DND-41 (cell line): ENCODE measurements around the gene KIRREL3.

Experiments
- ATAC-seq: fragments of 200-7000 bp; cut with Tn5 transposase; 3 replicates; pipeline ENCODE4 v1.9.1; 2021; ENCODE audit warnings: low read depth; ENCODE audit not compliant: insufficient read depth
- DNase-seq: peaks from one replicate; pipeline ENCODE4 v3.0.0-alpha.2; 2020
- H2AFZ ChIP-seq: 2 replicates; pipeline ENCODE4 v1.6.0; 2012; ENCODE audit warnings: low read depth, low read length
- H3K27ac ChIP-seq: 2 replicates; pipeline ENCODE4 v1.5.1; 2012; ENCODE audit warnings: low read length, inconsistent platforms
- H3K27me3 ChIP-seq: fragments of 200-600 bp; sonication (generic); 2 replicates; pipeline ENCODE4 v1.6.0; 2012; ENCODE audit warnings: low read length, mild to moderate bottlenecking, inconsistent platforms; ENCODE audit not compliant: insufficient read depth, poor library complexity
- H3K36me3 ChIP-seq: 2 replicates; pipeline ENCODE4 v1.5.1; 2012; ENCODE audit warnings: low read length, inconsistent platforms; ENCODE audit not compliant: insufficient read depth
- H3K4me1 ChIP-seq: 2 replicates; pipeline ENCODE4 v1.5.1; 2012; ENCODE audit warnings: mild to moderate bottlenecking, low read length; ENCODE audit not compliant: insufficient read depth
- H3K4me2 ChIP-seq: 2 replicates; pipeline ENCODE4 v1.6.0; 2012; ENCODE audit warnings: mild to moderate bottlenecking, moderate library complexity, low read length, inconsistent platforms; ENCODE audit not compliant: insufficient read depth
- H3K4me3 ChIP-seq, 2 experiments: fragments of 200-600 bp in 1 of 2; shearing (Covaris generic) in 1 of 2; 2 replicates each; pipeline ENCODE4 v1.5.1; 2012 to 2016; ENCODE audit warnings: inconsistent platforms in 2 of 2, low read length in 2 of 2, mild to moderate bottlenecking in 2 of 2, low read depth in 1 of 2, moderate library complexity in 1 of 2
- H3K79me2 ChIP-seq: 2 replicates; pipeline ENCODE4 v1.6.0; 2012; ENCODE audit warnings: low read length, inconsistent platforms; ENCODE audit not compliant: insufficient read depth
- H3K9ac ChIP-seq: 2 replicates; pipeline ENCODE4 v1.6.0; 2012; ENCODE audit warnings: low read depth, mild to moderate bottlenecking, inconsistent platforms, low read length, moderate library complexity
- H3K9me3 ChIP-seq: 2 replicates; pipeline ENCODE4 v1.5.1; 2012; ENCODE audit warnings: low read length, moderate library complexity, mild to moderate bottlenecking, inconsistent platforms; ENCODE audit not compliant: insufficient read depth, severe bottlenecking
- H4K20me1 ChIP-seq: 2 replicates; pipeline ENCODE4 v1.6.0; 2012; ENCODE audit warnings: low read length; ENCODE audit not compliant: insufficient read depth
- EZH2 ChIP-seq: IDR thresholded peaks from 3 replicates; pipeline ENCODE4 v1.6.1; 2012; ENCODE audit warnings: borderline replicate concordance, low read depth, mild to moderate bottlenecking, moderate library complexity, low read length, inconsistent platforms; ENCODE audit not compliant: severe bottlenecking
- TF ChIP-seq, protein P1 (sequence below): IDR thresholded peaks from 2 replicates; pipeline ENCODE4 v1.5.1; 2012; ENCODE audit warnings: borderline replicate concordance, low read length, moderate library complexity, mild to moderate bottlenecking; ENCODE audit not compliant: poor library complexity, severe bottlenecking; ENCODE audit errors: extremely low read depth

Gene KIRREL3

DNA sequence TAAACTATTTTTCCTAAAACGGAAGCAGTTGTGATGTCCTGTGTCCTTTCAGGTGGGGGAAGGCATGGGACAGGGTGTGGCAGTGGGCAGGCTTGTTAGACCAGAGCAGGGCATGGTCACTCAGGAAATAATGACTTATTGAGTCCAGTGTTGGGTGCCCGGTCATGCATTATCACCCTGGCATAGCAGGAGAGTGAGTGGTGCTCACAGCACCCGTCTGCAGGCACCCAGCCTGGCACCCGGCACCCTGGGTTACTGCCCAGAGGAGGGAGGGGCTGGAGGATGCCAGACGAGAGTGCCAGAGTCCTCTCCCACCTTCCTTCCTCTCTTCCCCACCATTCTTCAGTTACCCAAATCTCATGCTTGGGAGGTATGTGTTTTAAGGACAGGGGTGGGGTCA is 586.0 kb downstream of the KIRREL3 start:
- Histone ChIP-seq H3K4me1 (no peaks in the 10 kb centered on the region), H3K9me3 (no peaks in the 10 kb centered on the region), H3K4me3 (no peak overlapping the region), H4K20me1 (no peaks in the 10 kb centered on the region), H3K9ac (no peak overlapping the region), H2AFZ (no peak overlapping the region), H3K79me2 (no peaks in the 10 kb centered on the region), H3K36me3 (peaks cover 40% of the 10 kb centered on the region), H3K27ac (no peak overlapping the region), H3K4me2 (no peak overlapping the region), H3K27me3 (no peaks in the 10 kb centered on the region)
- no peak for ATAC-seq
- TF ChIP-seq, protein P1, sequence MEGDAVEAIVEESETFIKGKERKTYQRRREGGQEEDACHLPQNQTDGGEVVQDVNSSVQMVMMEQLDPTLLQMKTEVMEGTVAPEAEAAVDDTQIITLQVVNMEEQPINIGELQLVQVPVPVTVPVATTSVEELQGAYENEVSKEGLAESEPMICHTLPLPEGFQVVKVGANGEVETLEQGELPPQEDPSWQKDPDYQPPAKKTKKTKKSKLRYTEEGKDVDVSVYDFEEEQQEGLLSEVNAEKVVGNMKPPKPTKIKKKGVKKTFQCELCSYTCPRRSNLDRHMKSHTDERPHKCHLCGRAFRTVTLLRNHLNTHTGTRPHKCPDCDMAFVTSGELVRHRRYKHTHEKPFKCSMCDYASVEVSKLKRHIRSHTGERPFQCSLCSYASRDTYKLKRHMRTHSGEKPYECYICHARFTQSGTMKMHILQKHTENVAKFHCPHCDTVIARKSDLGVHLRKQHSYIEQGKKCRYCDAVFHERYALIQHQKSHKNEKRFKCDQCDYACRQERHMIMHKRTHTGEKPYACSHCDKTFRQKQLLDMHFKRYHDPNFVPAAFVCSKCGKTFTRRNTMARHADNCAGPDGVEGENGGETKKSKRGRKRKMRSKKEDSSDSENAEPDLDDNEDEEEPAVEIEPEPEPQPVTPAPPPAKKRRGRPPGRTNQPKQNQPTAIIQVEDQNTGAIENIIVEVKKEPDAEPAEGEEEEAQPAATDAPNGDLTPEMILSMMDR = no peak
- TF ChIP-seq EZH2 = no peak
- DNase-seq = no peak

DNA sequence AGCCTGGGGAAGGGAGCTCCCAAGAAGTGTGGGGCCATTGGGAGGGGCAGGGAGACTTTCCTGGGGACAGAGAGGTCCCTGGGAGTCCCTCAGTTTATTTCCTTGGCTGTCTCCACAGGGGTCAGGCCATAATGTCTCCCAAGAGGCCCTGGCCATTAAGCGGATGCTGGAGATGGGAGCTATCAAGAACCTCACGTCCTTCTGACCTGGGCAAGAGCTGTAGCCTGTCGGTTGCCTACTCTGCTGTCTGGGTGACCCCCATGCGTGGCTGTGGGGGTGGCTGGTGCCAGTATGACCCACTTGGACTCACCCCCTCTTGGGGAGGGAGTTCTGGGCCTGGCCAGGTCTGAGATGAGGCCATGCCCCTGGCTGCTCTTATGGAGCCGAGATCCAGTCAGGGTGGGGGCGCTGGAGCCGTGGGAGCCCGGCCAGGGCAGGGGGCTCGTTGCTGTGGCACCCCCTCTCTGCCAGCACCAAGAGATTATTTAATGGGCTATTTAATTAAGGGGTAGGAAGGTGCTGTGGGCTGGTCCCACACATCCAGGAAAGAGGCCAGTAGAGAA is 586.6 kb downstream of the KIRREL3 start:
- no peaks in the 10 kb centered on the region for H4K20me1 ChIP-seq
- no peaks in the 10 kb centered on the region for H3K4me1 ChIP-seq
- no peak for ATAC-seq
- no peak for TF ChIP-seq EZH2
- TF ChIP-seq, protein P1 = no peak
- no peak overlapping the region for H3K9ac ChIP-seq
- no peak for DNase-seq
- no peak overlapping the region for H3K4me2 ChIP-seq
- peaks cover 47% of the 10 kb centered on the region for H3K36me3 ChIP-seq
- no peaks in the 10 kb centered on the region for H3K9me3 ChIP-seq
- no peaks in the 10 kb centered on the region for H3K79me2 ChIP-seq
- no peak overlapping the region for H2AFZ ChIP-seq
- no peaks in the 10 kb centered on the region for H3K27me3 ChIP-seq
- H3K4me3 ChIP-seq = no peak overlapping the region
- no peak overlapping the region for H3K27ac ChIP-seq

DNA sequence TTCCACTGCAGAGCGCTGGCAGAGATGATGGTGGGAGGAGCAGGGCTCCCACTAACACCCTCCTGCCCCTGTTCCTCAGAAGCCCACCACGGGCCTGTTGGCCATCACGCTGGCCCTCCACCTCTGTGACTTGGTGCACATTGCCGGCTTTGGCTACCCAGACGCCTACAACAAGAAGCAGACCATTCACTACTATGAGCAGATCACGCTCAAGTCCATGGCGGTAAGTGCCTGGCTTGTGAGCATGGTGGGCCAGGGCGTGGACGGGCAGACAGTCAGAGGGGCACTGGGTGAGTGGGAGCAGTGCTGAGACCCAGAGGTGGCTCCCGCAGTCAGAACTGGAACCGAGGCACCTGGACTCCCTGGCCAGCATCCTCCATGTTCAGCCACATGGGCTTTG is 587.1 kb downstream of the KIRREL3 start:
- DNase-seq (no peak), ATAC-seq (no peak)
- Histone ChIP-seq H3K36me3 (peaks cover 52% of the 10 kb centered on the region), H3K27me3 (no peaks in the 10 kb centered on the region), H3K4me1 (no peaks in the 10 kb centered on the region), H3K9me3 (no peaks in the 10 kb centered on the region), H3K4me3 (no peak overlapping the region), H4K20me1 (no peaks in the 10 kb centered on the region), H3K79me2 (no peaks in the 10 kb centered on the region), H3K27ac (no peak overlapping the region), H3K4me2 (no peak overlapping the region), H2AFZ (no peak overlapping the region), H3K9ac (no peak overlapping the region)
- TF ChIP-seq, protein P1 = no peak
- no peak for TF ChIP-seq EZH2
